ENCODE results near the gene AIPL1.

AIPL1 gene

GRCh38 chr17:6448473-6448872, 13.6 kb upstream of the AIPL1 start:
- no peak for DNase-seq (ENCODE audit: low read depth)

GRCh38 chr17:6446516-6447100, 11.7 kb upstream of the AIPL1 start:
- no peak for DNase-seq (ENCODE audit: low read depth)

- no peak for DNase-seq (ENCODE audit: low read depth)
These were observed 9.8 kb upstream of the AIPL1 start for GRCh38 chr17:6444571-6445335.

DNA sequence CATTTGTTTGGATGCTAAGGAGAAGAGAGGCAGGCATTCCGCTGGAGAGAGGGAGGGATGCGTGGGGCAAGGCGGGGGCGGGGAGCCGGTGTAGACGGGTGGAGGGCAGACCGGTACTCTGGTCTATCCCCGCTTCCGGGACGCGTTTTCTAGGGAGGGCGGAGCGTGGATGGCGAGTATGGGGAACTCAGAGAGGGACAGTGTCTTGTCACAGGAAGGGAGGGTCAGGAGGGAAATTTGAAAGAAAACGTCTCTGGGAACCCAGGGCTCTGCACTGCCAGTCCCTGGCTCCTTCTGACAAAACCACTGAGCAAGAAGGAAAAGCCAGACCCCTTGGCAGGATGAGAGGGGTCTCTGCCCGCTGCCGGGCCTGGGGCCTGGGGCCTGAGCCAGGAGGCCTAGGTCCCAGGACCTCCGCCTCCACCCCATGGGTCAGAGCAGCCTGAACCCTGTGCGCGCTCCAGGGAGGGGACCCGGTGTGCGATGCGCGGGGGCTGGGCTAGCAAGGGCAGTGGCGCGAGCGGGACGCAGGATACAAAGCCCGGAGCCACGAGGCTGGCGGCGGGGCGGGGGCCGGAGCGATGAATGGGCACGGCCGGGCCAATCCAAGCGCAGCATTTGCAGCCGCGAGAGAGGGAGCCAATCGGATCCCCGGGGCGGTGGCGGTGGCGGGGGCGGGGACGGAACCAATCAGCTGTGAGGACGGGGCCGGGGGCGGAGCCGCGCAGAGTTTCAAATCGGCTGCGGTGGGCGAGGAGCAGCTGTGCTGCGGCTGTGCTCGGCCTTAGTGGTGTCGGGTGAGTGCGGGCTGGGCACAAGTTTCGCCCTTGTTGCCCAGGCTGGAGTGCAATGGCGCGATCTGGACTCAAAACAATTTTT, 9.0 kb upstream of the AIPL1 start, which contains the start of gene PIMREG:
Gene PIMREG (plus strand): TSS at position 764 of the 879 bp plus-strand sequence. CDS start 656 bp downstream, outside the sequence.
- peak; percentile 93 for DNase-seq (ENCODE audit: low read depth)

- no peak for DNase-seq (ENCODE audit: low read depth)
These were observed 7.9 kb upstream of the AIPL1 start for GRCh38 chr17:6442775-6443174.

GRCh38 chr17:6439951-6440350, 5.0 kb upstream of the AIPL1 start:
- no peak for DNase-seq (ENCODE audit: low read depth)

- DNase-seq (ENCODE audit: low read depth) = no peak
These were observed 3.0 kb upstream of the AIPL1 start for GRCh38 chr17:6437956-6438355.

- no peak for DNase-seq (ENCODE audit: low read depth)
These were observed 2.5 kb upstream of the AIPL1 start for GRCh38 chr17:6437466-6437865.

- peak; percentile 54 for DNase-seq (ENCODE audit: low read depth)
These were observed 1.0 kb upstream of the AIPL1 start for GRCh38 chr17:6435968-6436367.

DNA sequence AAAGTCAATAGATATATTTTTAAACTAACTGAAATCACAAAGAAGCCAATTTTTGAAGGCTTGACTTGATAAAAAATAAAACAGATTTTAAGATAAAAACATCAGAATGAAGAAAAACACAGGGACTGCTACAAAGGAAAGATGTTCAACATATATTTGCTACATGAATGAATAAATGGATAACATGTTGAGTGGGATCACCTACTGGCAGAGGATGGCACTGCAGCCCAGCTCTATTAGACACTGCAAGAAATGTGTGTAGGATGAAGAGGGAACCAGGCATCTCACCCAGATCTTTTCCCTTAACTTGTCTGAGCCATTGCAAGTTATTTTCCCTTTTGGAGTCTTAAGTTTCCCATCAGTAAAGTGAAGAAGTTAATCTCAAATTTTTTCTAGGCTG, 4.2 kb downstream of the AIPL1 start:
- DNase-seq (ENCODE audit: low read depth) = no peak

DNA sequence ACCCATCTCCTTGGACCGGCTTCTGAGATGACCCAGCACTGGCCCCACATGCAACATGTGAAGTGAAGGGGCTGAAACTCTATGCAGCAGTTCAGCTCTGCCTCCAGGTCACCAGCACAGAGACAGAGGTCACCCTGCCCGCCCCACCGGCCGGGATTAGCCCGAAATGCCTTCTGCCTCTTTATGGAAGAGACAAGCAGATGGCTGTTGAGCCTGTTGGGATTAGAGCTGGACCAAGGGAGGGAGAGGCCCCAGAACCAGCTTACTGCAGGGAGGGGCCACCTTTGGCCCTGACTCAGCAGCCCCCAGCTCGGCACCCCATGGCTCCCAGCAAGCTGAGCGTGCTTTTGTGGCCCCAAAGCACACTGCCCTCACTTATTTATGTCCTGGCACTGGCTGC, 5.7 kb downstream of the AIPL1 start:
- no peak for DNase-seq (ENCODE audit: low read depth)

GRCh38 chr17:6428207-6428965, 6.5 kb downstream of the AIPL1 start:
- no peak for DNase-seq (ENCODE audit: low read depth)

DNA sequence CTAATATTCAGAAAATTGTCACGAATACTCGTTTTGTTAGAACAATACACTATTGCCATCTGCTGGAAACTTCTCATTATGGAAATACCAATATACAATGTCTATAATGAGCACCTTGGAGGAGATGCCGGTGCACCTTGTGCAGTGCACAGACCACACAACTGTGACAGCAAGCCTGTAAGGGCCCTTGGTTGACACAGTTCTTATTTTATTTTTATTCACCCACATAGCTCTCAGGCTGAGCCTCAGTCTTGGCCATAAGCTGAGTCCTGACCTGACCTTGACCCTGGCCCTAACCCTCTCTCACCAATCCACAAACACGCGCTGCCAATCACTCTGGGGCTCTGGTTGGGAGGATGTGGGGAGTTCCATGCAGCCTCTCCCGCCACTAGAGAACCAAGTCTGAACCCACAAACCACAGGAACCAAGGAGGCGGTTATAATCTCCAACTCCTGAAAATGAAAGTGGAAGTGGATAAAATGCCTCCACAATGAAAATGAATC, 7.6 kb downstream of the AIPL1 start:
- peak; percentile 31 for DNase-seq (ENCODE audit: low read depth)

GRCh38 chr17:6426356-6427101, 8.4 kb downstream of the AIPL1 start:
- DNase-seq (ENCODE audit: low read depth) = no peak

GRCh38 chr17:6425407-6425806, 9.5 kb downstream of the AIPL1 start:
- no peak for DNase-seq (ENCODE audit: low read depth)

DNA sequence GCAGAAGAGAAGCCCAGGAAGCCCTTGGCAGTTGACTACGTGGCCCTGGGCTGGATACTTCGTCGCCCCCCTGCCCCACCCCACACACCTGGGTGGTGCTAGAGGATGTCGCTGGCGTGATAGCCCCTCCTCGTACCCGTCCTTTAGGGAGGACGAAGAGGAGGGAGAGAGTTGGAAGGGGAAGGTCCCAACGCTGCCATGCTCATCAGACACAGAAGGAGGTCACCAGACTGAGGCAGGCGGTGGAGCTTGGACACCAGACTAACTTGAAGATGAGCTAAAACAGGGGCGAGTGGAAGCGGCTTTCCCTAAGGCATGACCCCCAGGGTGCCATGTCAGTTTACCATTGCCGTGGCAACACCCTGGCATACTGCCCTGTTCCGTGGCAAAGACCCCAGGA, 11.0 kb downstream of the AIPL1 start:
- no peak for DNase-seq (ENCODE audit: low read depth)

GRCh38 chr17:6422654-6423241, 12.2 kb downstream of the AIPL1 start:
- no peak for DNase-seq (ENCODE audit: low read depth)

DNA sequence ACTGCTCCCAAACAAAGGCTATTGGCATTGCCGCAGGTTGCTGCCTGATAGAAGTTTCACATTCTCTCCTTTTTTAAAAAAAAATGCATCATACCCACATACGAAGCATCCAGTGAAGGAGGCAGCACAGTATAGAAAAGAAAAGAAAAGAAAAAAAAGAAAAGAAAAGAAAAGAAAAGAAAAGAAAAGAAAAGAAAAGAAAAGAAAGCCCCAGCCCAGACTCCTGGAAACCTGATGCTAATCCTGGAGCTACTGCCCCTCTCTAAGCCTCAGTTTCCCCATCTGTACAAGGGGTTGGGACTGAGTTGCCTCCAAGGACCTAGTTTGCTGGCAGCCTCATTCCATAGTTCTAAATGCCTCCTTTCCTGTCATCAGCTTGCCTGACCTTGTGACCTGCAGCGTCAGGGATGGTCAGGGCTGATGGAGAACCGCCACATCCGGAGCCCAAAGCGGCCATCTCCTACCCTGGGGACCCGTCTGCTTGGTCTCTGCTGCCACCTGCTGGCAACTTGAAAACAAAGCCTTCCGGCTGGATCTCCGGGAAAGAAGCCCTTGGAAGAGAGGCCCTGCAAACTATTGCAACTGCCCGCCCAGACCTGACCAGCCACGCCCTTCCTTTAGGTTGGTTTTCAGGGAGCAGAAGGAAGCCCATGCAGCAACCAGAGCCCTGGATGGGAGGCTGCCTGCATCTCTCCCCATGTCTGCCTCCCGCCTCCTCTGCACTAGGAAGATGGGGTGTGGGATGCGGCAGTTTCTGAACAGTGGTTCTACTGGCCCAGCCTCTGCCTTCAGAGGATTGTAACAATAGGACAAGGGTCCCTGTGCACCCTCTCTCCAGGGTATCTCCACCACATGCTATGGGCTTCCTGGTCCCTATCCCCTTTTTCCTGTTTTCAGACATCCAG, 13.0 kb downstream of the AIPL1 start:
- DNase-seq (ENCODE audit: low read depth) = peak; percentile 69

- no peak for DNase-seq (ENCODE audit: low read depth)
These were observed 14.7 kb downstream of the AIPL1 start for GRCh38 chr17:6420173-6420641.
